D341Med (cell line): Measurements from ENCODE around the gene CENPB.
"Not testable (repeated sequence)": the region's sequence is repeated elsewhere in the genome, so short reads cannot be mapped to it uniquely, and the experiment has no call there.

Experiments used
- DNase-seq: peaks from one replicate; pipeline ENCODE4 v3.0.0; 2012; ENCODE audit warnings: low spot score

CENPB gene

DNA sequence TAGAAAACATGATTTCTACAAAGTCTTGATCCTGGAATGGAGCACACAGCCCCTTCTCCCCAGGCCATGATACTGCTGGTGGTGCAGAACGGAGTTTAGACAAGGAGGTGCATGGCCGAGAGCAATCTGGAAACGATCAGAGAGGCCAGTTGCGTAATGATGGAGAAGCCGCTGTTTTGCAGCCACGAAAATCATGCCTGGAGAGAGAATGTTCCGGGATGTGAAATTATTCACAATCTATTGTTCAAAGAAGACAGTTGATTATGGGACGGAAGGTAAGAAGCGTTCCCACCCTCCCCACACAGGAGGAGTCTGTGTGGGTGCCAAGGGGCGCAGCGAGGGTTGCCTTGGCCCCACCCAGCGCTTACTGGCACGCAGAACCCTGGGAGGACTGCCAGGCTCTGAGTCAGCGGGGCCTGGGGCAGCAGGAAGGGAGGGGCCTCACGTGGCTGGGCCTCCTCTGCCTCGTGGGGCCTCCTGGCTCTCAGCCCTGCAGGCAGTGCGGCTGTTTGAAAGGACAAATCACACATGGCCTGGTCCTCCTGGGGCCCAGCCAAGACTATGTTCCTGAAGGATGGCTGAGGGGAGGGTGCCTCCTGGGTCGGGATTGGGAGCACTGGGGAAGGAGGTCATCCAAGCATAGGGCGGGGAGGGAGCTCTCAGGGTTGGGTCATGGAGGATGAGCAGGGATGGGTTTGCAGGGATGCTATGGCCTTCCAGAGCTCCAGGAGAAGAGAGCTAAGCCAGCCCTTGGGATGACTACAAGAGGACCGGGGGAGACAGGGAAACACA lies 25.1 kb upstream of the CENPB start:
- peak; percentile 66 for DNase-seq

DNA sequence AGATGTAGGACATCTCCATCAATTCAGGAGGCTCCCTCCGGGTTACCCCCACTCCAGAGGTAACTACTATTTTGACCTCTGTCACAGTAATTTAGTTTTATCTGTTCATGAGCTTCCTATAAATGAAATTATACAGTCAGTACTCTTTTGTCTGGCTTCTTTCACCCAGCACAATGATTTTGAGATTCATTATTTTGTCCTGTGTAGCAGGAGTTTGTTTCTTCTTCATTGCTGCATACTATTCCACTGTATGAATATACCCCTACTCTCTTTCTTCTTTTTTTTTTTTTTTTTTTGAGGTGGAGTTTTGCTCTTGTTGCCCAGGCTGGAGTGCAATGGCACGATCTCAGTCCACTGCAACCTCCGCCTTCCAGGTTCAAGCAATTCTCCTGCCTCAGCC lies 22.0 kb upstream of the CENPB start:
- no peak for DNase-seq

DNA sequence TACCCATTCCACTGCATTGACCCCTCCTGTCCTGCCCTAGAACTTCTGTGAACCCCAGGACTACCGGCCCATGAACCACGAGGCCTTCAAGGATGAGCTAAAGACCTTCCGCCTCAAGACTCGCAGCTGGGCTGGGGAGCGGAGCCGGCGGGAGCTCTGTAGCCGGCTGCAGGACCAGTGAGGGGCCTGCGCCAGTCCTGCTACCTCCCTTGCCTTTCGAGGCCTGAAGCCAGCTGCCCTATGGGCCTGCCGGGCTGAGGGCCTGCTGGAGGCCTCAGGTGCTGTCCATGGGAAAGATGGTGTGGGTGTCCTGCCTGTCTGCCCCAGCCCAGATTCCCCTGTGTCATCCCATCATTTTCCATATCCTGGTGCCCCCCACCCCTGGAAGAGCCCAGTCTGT lies 18.2 kb upstream of the CENPB start:
- DNase-seq, result no peak

DNA sequence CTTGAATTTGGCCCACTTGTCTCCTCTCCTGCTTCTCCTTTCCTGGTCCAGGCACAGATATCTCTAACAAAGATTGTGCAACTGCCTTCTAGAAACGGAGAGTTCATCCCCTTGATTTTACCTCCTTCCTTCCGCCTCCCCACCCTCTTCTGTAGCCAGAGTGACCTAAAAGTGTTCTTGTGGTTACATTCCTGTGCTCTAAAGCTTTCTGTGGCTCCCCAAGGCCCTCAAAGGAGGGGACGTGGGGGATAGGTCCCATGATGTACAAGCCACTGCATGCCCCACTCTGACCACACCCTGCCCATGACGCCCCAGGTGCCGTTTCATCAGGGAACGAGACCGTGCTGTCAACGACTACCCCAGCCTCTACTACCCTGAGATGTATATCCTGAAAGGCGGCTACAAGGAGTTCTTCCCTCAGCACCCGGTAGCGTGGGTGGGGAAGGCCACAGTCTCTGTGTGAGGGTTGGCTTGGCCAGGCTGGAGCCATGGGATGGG lies 17.8 kb upstream of the CENPB start:
- no peak for DNase-seq

DNA sequence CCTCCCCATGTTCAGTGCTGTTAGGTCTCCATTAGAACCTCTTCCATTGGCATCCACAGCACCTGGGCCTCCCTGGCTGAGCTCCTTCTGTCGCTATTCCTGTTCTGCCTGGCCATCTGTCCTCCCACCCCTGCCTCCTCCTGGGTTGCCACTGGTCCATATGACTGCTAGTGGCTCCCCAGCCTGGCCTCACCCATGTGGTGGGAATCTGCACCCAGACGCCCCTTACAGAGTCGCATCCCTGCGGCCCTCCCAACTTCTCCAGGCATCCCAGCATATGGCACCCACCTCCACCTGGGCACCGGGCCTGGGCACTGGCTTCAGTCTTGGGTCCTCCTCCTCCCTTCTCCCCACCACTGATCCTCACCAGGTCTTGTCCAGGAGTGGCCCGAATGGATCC lies 17.3 kb upstream of the CENPB start:
- no peak for DNase-seq

DNA sequence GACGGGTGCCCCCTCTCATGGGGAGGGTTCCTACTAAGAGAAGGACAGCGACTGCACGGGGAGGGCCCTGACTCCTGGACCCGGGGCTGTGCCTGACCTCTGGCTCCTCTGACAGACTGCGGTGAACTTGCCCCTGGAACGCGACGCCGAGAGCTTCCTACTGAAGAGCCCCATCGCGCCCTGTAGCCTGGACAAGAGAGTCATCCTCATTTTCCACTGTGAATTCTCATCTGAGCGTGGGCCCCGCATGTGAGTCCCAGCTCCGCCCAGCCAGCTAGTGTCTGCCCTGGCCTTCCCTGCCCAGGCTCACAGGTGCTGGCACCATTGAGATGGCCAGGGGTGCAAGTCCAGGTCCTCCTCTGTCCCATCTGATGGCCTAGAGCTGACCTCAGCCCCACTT lies 16.7 kb upstream of the CENPB start:
- no peak for DNase-seq

DNA sequence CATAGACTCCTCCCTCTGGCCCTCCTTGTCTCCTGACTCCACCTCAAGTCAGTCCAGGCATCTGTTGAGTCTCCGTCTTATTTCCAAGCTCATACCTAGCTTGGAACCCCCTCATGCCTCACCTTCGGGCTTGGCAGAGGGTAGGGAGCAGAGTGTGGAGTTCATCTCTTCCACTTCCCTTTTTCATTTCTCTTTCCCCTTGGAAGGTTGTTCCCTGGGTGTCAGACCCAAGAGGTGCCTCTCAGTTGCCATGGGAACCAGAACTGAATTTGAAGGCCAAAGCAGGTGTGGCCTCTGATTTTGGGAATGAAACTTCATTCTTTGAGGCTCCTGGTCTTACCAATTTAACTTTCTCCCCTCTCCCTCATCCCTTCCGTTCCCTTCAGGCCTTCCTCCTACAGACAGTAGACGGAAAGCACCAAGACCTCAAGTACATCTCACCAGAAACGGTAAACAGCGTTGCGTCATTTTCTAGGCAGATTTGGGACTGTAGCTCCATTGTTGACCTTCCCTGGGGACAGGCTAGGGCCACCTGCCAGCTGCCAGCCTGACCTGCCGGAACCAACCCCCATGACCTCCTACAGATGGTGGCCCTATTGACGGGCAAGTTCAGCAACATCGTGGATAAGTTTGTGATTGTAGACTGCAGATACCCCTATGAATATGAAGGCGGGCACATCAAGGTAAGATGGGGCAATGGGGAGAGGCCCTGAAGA lies 16.1 kb upstream of the CENPB start:
- DNase-seq, result no peak

DNA sequence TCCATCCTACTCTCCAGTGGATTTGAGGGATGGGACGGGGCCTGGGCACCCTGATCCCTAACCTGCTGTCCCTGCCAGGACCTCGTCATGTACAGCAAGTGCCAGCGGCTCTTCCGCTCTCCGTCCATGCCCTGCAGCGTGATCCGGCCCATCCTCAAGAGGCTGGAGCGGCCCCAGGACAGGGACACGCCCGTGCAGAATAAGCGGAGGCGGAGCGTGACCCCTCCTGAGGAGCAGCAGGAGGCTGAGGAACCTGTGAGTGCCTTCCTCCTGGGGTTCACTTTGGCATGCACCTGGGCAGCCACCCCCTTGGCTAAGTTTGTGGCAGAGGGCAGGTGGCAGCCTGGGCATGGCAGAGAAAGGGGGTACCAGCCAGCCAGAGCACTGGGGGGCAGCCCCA lies 15.3 kb upstream of the CENPB start:
- no peak for DNase-seq

DNA sequence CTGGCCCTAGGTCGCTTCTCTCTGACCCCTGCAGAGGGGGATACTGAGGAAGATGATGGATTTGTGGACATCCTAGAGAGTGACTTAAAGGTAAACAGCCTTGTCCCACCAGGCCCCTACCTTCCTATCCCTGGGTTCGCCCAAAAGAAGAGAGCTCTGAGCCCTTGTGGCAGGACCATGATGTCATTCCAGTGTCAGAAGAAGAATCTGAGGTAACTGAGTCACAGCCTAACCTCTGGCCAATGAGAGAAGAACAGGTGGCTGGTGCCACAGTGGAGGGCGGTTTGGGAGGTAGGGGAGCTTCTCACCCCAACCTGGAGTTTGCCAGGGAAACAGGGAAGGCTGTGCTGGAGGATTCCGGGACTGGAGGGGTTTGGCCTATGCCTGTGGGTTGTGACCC lies 14.8 kb upstream of the CENPB start:
- no peak for DNase-seq

DNA sequence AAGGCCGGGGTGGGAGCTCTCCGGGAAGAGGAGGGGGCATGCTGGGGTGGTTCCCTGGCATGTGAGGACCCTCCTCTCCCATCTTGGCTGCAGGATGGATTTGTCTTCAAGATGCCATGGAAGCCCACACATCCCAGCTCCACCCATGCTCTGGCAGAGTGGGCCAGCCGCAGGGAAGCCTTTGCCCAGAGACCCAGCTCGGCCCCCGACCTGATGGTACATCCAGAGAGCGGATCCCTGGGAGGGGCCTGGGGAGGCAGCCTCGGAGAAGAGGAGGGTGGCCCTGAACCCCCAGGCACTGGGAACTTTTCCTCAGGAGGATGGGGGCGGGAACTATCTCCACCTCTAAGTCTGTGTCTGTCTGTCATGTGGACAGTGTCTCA lies 14.3 kb upstream of the CENPB start:
- DNase-seq, result no peak

DNA sequence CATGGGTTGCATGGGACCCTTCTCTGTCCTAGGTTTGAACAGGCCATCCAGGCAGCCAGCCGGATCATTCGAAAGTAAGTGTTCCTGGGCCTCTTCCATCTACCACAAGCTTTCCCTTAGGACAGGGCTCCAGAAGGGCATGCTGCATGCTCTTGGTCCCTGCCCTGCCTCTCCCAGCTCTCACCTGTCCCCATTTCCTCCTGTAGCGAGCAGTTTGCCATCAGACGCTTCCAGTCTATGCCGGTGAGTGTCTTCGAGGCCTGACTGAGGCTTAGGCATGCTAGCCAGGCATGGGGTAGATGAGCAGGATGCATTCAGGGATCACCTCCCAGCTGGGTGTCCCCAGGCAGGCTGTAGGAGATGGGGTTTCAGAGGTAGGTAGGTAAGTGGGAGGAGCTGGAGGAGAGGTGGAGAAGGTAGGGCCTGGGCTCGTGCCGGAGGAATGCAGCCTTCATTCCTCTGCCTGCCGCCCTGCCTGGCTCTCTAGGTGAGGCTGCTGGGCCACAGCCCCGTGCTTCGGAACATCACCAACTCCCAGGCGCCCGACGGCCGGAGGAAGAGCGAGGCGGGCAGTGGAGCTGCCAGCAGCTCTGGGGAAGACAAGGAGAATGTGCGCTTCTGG lies 13.8 kb upstream of the CENPB start:
- DNase-seq, result no peak

DNA sequence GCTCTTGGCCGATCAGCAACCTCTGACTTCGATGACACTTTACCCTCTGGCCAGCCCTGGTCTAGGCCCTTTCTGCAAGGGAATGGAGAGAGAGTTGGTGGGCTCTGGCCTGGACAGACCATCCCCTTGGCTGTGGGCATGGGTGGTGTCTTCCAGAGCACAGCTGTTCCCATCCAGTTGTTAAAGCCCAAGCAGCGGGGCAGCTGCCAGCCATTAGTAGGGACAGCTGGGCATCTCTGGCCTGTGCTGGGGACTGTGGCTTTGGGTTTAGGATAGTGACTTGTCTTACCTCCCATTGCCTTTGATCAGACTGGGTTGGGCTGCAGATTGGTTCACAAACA lies 12.3 kb upstream of the CENPB start:
- no peak for DNase-seq

DNA sequence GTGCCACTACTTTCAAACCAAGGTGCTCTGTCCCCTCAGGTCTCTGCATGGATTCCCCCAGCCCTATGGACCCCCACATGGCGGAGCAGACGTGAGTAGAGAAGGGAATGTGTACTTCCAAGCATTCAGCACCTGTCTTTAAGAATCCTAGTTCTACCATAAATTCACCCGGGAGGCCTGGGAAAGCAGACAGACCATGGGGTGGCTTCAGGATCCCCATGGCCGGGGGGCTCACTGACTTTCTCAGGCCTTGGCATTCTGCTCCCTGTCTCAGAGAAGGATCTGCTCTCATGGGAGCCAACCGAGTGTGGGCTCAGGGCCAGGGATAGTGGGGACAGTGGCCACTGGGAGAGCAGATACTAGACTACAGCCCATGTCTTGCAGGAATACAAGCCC lies 11.8 kb upstream of the CENPB start:
- no peak for DNase-seq

DNA sequence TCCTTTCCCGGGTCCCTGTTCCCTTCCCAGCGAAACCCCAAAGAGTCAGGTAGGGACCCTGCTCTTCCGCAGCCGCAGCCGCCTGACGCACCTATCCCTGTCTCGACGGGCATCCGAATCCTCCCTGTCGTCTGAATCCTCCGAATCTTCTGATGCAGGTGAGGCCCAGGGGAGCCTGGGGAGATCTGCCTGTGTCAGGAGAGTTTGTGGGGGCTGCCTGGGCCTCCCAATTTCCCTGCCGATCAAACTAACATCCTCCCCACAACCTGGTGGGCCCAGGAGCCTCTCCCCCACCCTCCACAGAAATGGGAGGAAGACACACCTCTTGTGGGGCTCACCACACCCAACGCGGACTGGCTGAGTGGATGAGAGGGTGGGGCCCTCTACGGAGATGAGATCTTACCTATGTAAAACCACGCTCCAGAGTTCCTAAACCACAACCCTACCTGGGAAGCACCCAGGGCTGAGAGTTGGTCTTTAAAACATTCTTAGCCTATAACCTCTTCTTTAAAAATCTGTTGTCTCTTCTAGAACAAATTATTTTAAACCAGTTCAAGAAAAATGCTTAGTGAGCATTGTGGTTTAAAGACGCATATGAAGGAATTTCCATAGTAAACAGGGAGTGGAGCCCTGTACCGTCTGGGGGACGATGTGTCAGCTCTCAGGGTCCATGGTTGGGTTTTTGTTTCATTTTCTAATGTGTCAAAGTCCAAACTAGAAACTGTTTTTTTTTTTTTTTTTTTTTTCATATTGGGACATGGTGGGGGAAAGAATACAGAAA lies 11.2 kb upstream of the CENPB start:
- no peak for DNase-seq

DNA sequence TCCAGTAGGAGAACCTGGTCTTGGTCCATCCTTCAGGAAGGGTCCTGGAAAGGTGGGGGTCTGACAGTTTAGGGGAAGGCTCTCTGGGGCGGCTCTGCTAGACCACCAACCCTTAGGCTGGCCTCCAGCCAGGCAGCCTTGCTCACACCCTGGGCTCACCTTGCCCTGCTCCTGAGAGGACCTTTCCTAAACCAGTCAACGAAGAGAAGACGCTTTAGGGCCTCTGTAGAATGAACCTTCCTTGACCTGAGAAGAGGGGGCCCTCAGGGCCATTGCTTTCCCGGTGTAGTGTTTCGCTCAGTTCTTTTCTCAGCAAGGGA lies 10.6 kb upstream of the CENPB start:
- DNase-seq, result no peak

DNA sequence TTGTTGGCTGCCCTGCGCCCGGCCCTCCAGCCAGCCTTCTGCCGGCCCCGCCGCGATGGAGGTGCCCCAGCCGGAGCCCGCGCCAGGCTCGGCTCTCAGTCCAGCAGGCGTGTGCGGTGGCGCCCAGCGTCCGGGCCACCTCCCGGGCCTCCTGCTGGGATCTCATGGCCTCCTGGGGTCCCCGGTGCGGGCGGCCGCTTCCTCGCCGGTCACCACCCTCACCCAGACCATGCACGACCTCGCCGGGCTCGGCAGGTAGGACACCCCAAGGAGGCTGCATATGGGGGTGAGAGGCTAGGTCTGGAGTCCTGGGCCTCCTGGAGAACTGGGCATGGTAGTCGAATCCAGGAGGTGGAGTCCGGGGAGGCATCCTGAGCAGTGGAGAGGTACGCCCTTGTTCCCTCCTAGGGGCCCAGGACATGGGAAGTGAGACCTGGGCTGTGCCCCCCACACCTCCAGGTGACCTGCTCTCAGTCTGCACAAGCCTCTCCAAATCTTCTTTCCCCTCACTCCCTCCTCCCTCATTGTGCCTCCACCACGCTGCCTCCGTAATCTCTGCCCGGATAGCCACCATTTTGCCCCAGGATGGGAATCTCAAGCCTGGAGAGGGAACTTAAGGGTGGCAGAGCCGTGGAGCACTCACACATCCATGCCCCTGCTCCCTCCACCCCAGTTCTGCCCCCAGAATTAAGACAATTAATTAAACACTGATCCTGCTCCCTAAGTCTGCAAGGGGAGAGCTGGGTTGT lies 10.1 kb upstream of the CENPB start:
- no peak for DNase-seq

DNA sequence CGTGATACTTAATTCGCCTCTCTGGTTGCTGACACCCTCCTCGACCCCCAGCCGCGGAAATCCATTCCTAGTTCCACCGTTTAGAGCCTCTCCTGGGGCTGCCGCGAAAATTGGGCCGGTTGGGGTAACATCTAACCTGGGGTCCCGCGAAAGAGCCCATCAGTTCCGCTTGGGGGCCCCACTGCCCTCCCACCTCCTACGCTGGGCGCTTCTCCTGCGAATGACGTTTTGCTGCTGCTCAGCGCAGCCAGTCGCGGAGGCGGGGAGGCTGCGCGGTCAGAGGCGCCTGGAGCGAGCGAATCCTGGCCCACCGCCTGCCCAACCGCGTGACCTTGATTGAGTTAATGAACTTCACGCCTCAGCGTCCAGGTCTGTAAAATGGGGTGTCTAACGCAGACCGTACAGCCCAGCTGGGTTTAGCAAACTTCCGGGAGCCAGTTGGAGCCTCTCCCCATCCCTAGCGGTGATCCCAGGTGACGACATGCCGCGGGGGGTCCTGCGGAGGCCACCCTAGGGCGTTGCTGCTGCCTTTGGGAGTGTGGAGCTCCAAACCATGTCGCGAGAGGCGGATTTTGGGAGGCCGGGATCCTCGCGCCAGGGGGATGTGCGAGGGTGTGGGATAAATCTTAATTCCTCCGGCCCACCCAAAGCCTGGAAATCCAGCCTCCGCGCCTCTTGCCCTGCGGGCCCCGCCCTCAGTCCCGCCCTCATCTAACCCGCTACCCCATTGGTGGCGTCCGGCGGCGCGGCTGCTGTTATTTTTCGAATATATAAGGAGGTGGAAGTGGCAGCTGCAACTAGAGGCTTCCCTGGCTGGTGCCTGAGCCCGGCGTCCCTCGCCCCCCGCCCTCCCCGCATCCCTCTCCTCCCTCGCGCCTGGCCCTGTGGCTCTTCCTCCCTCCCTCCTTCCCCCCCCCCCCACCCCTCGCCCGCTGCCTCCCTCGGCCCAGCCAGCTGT lies 9.2 kb upstream of the CENPB start, which contains the start of gene CDC25B:
Gene CDC25B, plus strand, starts transcription at position 800 of the 958 bp plus-strand sequence. CDS start 222 bp downstream, outside the sequence.
- DNase-seq, result peak; percentile 95

DNA sequence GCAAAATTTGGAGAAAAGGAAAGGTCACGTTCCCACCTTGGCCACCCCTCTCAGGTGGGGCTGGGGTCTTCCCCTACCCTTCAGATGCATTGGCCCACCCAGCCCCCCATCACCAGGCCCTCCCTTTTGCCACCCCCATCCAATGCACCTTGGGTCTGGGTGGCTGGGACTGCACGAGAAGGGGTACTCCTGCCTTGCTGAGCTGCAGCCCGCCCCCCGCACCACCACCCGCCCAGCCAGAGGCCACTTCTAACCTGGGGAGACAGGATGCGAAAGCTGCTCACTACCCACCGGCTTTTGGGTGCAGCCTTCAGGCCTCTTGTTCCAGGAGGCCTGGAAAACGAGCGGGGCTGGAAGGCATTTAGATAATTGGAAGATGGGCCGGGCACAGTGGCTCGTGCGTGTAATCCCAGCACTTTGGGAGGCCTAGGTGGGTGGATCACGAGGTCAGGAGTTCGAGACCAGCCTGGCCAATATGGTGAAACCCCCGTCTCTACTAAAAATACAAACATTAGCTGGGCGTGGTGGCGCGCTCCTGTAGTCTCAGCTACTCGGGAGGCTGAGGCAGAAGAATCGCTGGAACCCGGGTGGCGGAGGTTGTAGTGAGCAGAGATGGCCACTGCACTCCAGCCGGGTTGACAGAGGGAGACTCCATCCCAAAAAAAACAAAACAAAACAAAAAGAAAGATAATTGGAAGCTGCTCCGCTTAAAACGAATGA lies 8.3 kb upstream of the CENPB start:
- DNase-seq, result no peak

DNA sequence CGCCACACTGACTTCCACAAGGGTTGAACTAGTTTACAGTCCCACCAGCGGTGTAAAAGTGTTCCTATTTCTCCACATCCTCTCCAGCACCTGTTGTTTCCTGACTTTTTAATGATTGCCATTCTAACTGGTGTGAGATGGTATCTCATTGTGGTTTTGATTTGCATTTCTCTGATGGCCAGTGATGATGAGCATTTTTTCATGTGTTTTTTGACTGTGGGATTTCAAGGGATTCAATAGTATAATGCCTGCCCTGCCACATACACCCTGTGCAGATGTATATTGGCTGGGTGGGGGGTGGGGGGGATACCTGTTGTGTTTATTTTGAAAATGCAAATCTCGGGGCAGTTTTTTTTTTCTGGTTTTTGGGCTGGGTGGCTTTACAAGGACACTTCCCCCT lies 7.6 kb upstream of the CENPB start:
- DNase-seq, result not testable (repeated sequence)

DNA sequence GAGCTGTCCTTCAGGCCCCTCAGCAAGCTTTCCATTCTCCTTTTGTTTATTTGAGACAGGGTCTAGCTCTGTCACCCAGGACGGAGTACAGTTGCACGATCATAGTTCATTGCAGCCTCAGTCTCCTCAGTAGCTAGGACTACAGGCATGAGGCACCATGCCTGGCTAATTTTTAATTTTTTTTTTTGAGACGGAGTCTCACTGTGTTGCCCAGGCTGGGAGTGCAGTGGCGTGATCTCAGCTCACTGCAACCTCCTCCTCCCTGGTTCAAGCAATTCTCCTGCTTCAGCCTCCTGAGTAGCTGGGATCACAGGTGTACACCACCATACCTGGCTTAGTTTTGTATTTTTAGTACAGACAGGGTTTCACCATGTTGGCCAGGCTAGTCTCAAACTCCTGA lies 2.7 kb upstream of the CENPB start:
- not testable (repeated sequence) for DNase-seq
